ENCODE data around the gene TUBA1C.
A peak's percentile ranks its signal among the peaks of the same experiment; 100 is the strongest.
"Not testable (repeated sequence)": the region's sequence is repeated elsewhere in the genome, so short reads cannot be mapped to it uniquely, and the experiment has no call there.

TUBA1C gene

GRCh38 chr12:49264873-49265792 lies at the start of gene TUBA1C:
TSS of gene TUBA1C (plus strand) at chr12:49265082. CDS start at chr12:49265182, 100 bp downstream.
- peak; percentile 61 for DNase-seq

- DNase-seq: no peak
These were observed 45.4 kb upstream of the TUBA1C start for GRCh38 chr12:49219417-49220026.

GRCh38 chr12:49220972-49221371 lies 43.9 kb upstream of the TUBA1C start:
- DNase-seq: no peak

GRCh38 chr12:49223122-49223521 lies 41.8 kb upstream of the TUBA1C start:
- DNase-seq: no peak

GRCh38 chr12:49223590-49224369 lies 41.1 kb upstream of the TUBA1C start:
- DNase-seq: no peak

GRCh38 chr12:49225576-49226166 lies 39.2 kb upstream of the TUBA1C start:
- no peak for DNase-seq

GRCh38 chr12:49227713-49228112 lies 37.2 kb upstream of the TUBA1C start:
- no peak for DNase-seq

GRCh38 chr12:49228653-49229052 lies 36.2 kb upstream of the TUBA1C start:
- DNase-seq: no peak

- no peak for DNase-seq
These were observed 34.6 kb upstream of the TUBA1C start for GRCh38 chr12:49230176-49230804.

- peak; percentile 25 for DNase-seq
These were observed 34.1 kb upstream of the TUBA1C start for GRCh38 chr12:49230805-49231194.

- no peak for DNase-seq
These were observed 32.8 kb upstream of the TUBA1C start for GRCh38 chr12:49231878-49232655.

- DNase-seq: no peak
These were observed 31.7 kb upstream of the TUBA1C start for GRCh38 chr12:49232940-49233841.

GRCh38 chr12:49233842-49234526 lies 30.9 kb upstream of the TUBA1C start:
- peak; percentile 99 for DNase-seq

- DNase-seq: no peak
These were observed 28.5 kb upstream of the TUBA1C start for GRCh38 chr12:49236423-49236822.

GRCh38 chr12:49243631-49244030 lies 21.3 kb upstream of the TUBA1C start:
- DNase-seq: no peak

- DNase-seq: no peak
These were observed 20.7 kb upstream of the TUBA1C start for GRCh38 chr12:49244176-49244575.

GRCh38 chr12:49251357-49251756 lies 13.5 kb upstream of the TUBA1C start:
- no peak for DNase-seq

- no peak for DNase-seq
These were observed 11.8 kb upstream of the TUBA1C start for GRCh38 chr12:49253033-49253623.

GRCh38 chr12:49255456-49255855 lies 9.4 kb upstream of the TUBA1C start:
- DNase-seq: not testable (repeated sequence)
